Measurements from ENCODE around the gene PGD. TPM values are rescaled to one million over a fixed set of nuclear protein-coding genes. Genes with fewer than 3 reads are reported as not detected.

PGD gene
- total RNA-seq, 4 donors from 2014 or later = 13.8 to 79.7 (median 37.5) TPM

- Histone ChIP-seq H3K4me3 (peak overlapping the region; percentile 77 to 91), H3K4me1 (no peaks in the 10 kb centered on the region), H3K9me3 (no peaks in the 10 kb centered on the region), H3K27me3 (no peaks in the 10 kb centered on the region), H3K27ac (peak overlapping the region; percentile 68 to 91), H3K36me3 (no peaks in the 10 kb centered on the region)
- DNase-seq = peak in 1 of 2 donors; percentile 31
- TF ChIP-seq POLR2A (IDR thresholded peaks at IDR 0.05) (no peak), CTCF (IDR thresholded peaks at IDR 0.05) (no peak)
- intact Hi-C loops (cut with DNase I; ENCODE audit: low total_unique reads) = no loop called here
Measured at GRCh38 chr1:10399444-10399941, 629 bp downstream of the PGD start.

GRCh38 chr1:10400013-10400412 is 1.1 kb downstream of the PGD start:
- DNase-seq = no peak
- H3K4me3 ChIP-seq = peak overlapping the region; percentile 77 to 91
- TF ChIP-seq CTCF (IDR thresholded peaks at IDR 0.05) = no peak
- no peak for TF ChIP-seq POLR2A (IDR thresholded peaks at IDR 0.05)
- intact Hi-C loops (cut with DNase I; ENCODE audit: low total_unique reads) = no loop called here
- H3K27ac ChIP-seq = no peak overlapping the region
- H3K36me3 ChIP-seq = no peaks in the 10 kb centered on the region
- H3K27me3 ChIP-seq = no peaks in the 10 kb centered on the region
- no peaks in the 10 kb centered on the region for H3K9me3 ChIP-seq
- no peaks in the 10 kb centered on the region for H3K4me1 ChIP-seq

- TF ChIP-seq POLR2A (IDR thresholded peaks at IDR 0.05) = no peak
- no peak for TF ChIP-seq CTCF (IDR thresholded peaks at IDR 0.05)
- intact Hi-C loops (cut with DNase I; ENCODE audit: low total_unique reads) = no loop called here
- H3K4me3 ChIP-seq = no peak overlapping the region
- no peaks in the 10 kb centered on the region for H3K9me3 ChIP-seq
- DNase-seq = no peak
- H3K4me1 ChIP-seq = no peaks in the 10 kb centered on the region
- H3K27me3 ChIP-seq = no peaks in the 10 kb centered on the region
- H3K36me3 ChIP-seq = no peaks in the 10 kb centered on the region
- H3K27ac ChIP-seq = no peak overlapping the region
Measured at GRCh38 chr1:10401281-10401680, 2.4 kb downstream of the PGD start.

GRCh38 chr1:10402729-10403274 is 3.9 kb downstream of the PGD start:
- Histone ChIP-seq H3K4me3 (no peak overlapping the region), H3K4me1 (no peaks in the 10 kb centered on the region), H3K36me3 (no peaks in the 10 kb centered on the region), H3K9me3 (no peaks in the 10 kb centered on the region), H3K27me3 (no peaks in the 10 kb centered on the region), H3K27ac (no peak overlapping the region)
- intact Hi-C loops (cut with DNase I; ENCODE audit: low total_unique reads) = no loop called here
- no peak for TF ChIP-seq POLR2A (IDR thresholded peaks at IDR 0.05)
- no peak for TF ChIP-seq CTCF (IDR thresholded peaks at IDR 0.05)
- DNase-seq = no peak

- Histone ChIP-seq H3K4me1 (no peaks in the 10 kb centered on the region), H3K36me3 (no peaks in the 10 kb centered on the region), H3K27ac (no peak overlapping the region), H3K27me3 (no peaks in the 10 kb centered on the region), H3K4me3 (no peak overlapping the region), H3K9me3 (no peaks in the 10 kb centered on the region)
- intact Hi-C loops (cut with DNase I; ENCODE audit: low total_unique reads) = no loop called here
- no peak for DNase-seq
- TF ChIP-seq CTCF (IDR thresholded peaks at IDR 0.05) (no peak), POLR2A (IDR thresholded peaks at IDR 0.05) (no peak)
Measured at GRCh38 chr1:10407201-10407600, 8.3 kb downstream of the PGD start.

Measured in uterus (tissue), 4 donors.